Subcutaneous abdominal adipose tissue (tissue), 5 donors: ENCODE measurements around the gene ETV6.

Experiments used
- H3K27ac ChIP-seq: one replicate; pipeline ENCODE4 v1.7.0; 2013; ENCODE audit warnings: low read depth, mild to moderate bottlenecking, inconsistent platforms, low read length, moderate library complexity
- H3K27me3 ChIP-seq, 5 donors: one replicate each; pipeline ENCODE4 v1.7.0; 2013; ENCODE audit warnings: low read length in 5 of 5, inconsistent platforms in 1 of 5; ENCODE audit not compliant: control insufficient read depth in 5 of 5, insufficient read depth in 4 of 5
- H3K36me3 ChIP-seq, 5 donors: one replicate each; pipeline ENCODE4 v1.7.0; 2013; ENCODE audit warnings: low read length in 5 of 5; ENCODE audit not compliant: control insufficient read depth in 5 of 5, insufficient read depth in 5 of 5
- H3K4me1 ChIP-seq, 5 donors: one replicate each; pipeline ENCODE4 v1.7.0; 2013; ENCODE audit warnings: low read length in 5 of 5, mild to moderate bottlenecking in 3 of 5, moderate library complexity in 1 of 5; ENCODE audit not compliant: control insufficient read depth in 5 of 5, insufficient read depth in 5 of 5
- H3K4me3 ChIP-seq, 5 donors: one replicate each; pipeline ENCODE4 v1.7.0; 2013; ENCODE audit warnings: low read length in 5 of 5, low read depth in 1 of 5
- H3K9ac ChIP-seq, 5 donors: one replicate each; pipeline ENCODE4 v1.7.0; 2013; ENCODE audit warnings: low read length in 5 of 5, mild to moderate bottlenecking in 4 of 5, moderate library complexity in 3 of 5
- H3K9me3 ChIP-seq, 5 donors: one replicate each; pipeline ENCODE4 v1.7.0; 2013; ENCODE audit warnings: low read length in 5 of 5; ENCODE audit not compliant: control insufficient read depth in 5 of 5
- donor health status: healthy.
- donor health status: healthy.
- donor health status: healthy.
- donor health status: healthy.
- donor health status: healthy.

Gene ETV6

GRCh38 chr12:11847539-11847938, 198.1 kb downstream of the ETV6 start:
- no peak overlapping the region for H3K4me3 ChIP-seq
- no peaks in the 10 kb centered on the region for H3K27me3 ChIP-seq
- no peak overlapping the region for H3K27ac ChIP-seq
- no peaks in the 10 kb centered on the region for H3K9me3 ChIP-seq
- H3K9ac ChIP-seq = no peak overlapping the region
- no peaks in the 10 kb centered on the region for H3K4me1 ChIP-seq
- H3K36me3 ChIP-seq = peaks cover 2 to 22% (median 12%) of the 10 kb centered on the region in 5 donors

DNA sequence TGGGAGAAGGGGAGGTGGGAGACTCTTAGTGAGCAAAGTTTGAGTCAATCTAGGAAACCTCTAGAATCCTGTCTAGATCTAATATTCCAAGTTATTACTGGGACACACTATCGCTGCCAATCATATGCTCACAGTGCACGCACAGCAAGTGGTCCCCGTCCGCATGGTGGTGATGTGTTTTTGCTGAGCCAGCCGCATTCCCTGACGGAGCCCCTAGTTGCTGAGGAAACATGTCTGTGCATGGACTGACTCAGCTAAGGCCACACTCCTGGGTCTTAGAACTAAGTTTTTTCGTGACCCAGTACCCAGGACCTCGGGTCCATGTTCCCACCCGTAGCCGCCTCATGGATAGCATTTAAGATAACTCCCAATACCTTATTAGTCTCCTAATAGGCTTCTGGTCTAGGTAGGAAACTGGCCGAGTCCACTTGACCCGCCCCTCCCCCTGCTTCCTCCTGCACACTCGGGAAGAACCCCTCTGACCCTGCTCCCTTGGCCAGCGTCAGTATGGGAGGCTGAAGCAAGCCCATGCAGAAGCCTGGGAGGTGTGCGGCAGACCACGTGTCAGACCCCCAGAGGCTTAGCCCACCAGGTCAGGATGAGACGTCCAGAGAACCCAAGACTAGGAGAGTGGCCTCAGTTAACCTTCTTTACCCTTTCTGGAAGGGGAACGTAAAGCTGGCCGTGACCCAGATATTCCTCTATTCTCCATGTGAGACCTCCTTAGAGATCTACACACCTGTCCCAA, 200.5 kb downstream of the ETV6 start:
- Histone ChIP-seq H3K27me3 (no peaks in the 10 kb centered on the region), H3K9me3 (no peaks in the 10 kb centered on the region), H3K4me3 (no peak overlapping the region), H3K9ac (no peak overlapping the region), H3K36me3 (peaks cover 0 to 30% (median 20%) of the 10 kb centered on the region in 5 donors), H3K27ac (no peak overlapping the region), H3K4me1 (no peaks in the 10 kb centered on the region)

DNA sequence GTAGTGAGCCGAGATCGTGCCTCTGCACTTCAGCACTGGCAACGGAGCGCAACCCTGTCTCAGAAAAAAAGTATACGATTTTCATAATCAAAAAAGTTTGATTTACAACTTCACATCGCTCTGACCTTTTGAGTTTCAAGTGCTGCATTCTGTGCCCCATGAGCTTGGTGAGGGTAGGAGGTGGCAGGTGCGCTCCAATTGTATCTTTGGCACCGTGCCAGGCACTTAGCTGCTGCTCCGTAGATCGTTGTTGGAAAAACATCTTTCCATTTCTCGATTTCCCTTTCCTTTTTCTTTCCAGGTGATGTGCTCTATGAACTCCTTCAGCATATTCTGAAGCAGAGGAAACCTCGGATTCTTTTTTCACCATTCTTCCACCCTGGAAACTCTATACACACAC, 203.7 kb downstream of the ETV6 start:
- Histone ChIP-seq H3K27me3 (no peaks in the 10 kb centered on the region), H3K4me1 (peaks cover 0 to 14% (median 4%) of the 10 kb centered on the region in 5 donors), H3K9me3 (no peaks in the 10 kb centered on the region), H3K4me3 (no peak overlapping the region), H3K9ac (no peak overlapping the region), H3K36me3 (peaks cover 0 to 36% (median 15%) of the 10 kb centered on the region in 5 donors), H3K27ac (no peak overlapping the region)

- H3K4me1 ChIP-seq = peaks cover 0 to 14% (median 4%) of the 10 kb centered on the region in 5 donors
- no peak overlapping the region for H3K9ac ChIP-seq
- no peak overlapping the region for H3K4me3 ChIP-seq
- H3K36me3 ChIP-seq = peaks cover 0 to 36% (median 15%) of the 10 kb centered on the region in 5 donors
- H3K27me3 ChIP-seq = no peaks in the 10 kb centered on the region
- H3K27ac ChIP-seq = no peak overlapping the region
- H3K9me3 ChIP-seq = no peaks in the 10 kb centered on the region
Measured at GRCh38 chr12:11854011-11854499, 204.6 kb downstream of the ETV6 start.

DNA sequence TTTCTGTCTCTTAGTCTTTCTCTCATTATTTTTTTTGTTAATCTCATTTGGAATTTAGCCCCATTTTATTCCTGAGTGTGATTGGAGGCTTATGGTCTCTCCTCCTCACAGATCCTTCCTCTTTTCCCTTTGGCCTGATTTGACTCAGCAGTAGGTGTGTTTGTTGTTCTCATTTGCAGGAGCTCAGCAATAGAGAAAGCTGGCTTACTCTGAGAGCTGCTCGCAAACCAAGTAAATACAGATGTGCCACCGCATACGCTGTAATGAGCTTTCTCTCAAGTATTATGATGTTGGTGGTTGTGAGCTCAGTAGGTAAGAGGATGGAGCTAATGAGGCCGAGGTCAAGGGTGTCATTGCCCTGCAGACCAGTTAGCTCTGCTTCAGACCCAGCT, 206.5 kb downstream of the ETV6 start:
- no peaks in the 10 kb centered on the region for H3K27me3 ChIP-seq
- no peak overlapping the region for H3K4me3 ChIP-seq
- peaks cover 0 to 30% (median 14%) of the 10 kb centered on the region in 5 donors for H3K4me1 ChIP-seq
- H3K9me3 ChIP-seq = no peaks in the 10 kb centered on the region
- no peak overlapping the region for H3K9ac ChIP-seq
- H3K27ac ChIP-seq = peak overlapping the region; percentile 6
- peaks cover 0 to 36% (median 10%) of the 10 kb centered on the region in 5 donors for H3K36me3 ChIP-seq

GRCh38 chr12:11856971-11857370, 207.5 kb downstream of the ETV6 start:
- Histone ChIP-seq H3K36me3 (peaks cover 0 to 36% (median 10%) of the 10 kb centered on the region in 5 donors), H3K27ac (no peak overlapping the region), H3K4me1 (peaks cover 0 to 40% (median 24%) of the 10 kb centered on the region in 5 donors), H3K27me3 (no peaks in the 10 kb centered on the region), H3K9me3 (no peaks in the 10 kb centered on the region), H3K9ac (no peak overlapping the region), H3K4me3 (no peak overlapping the region)

- Histone ChIP-seq H3K9ac (no peak overlapping the region), H3K4me3 (no peak overlapping the region), H3K36me3 (peaks cover 0 to 20% (median 3%) of the 10 kb centered on the region in 5 donors), H3K27ac (no peak overlapping the region), H3K27me3 (no peaks in the 10 kb centered on the region), H3K4me1 (peaks cover 9 to 66% (median 45%) of the 10 kb centered on the region in 5 donors), H3K9me3 (no peaks in the 10 kb centered on the region)
Measured at GRCh38 chr12:11859705-11860425, 210.4 kb downstream of the ETV6 start.

- Histone ChIP-seq H3K27me3 (no peaks in the 10 kb centered on the region), H3K9me3 (peaks cover under 1 to 6% (median 3%) of the 10 kb centered on the region in 5 donors), H3K9ac (peak overlapping the region in 3 of 5 donors; percentile 3 to 21 (median 9)), H3K4me1 (peaks cover 9 to 54% (median 42%) of the 10 kb centered on the region in 5 donors), H3K36me3 (peaks cover under 1 to 11% (median 3%) of the 10 kb centered on the region in 5 donors), H3K4me3 (no peak overlapping the region), H3K27ac (peak overlapping the region; percentile 73)
Measured at GRCh38 chr12:11861155-11861863, 211.8 kb downstream of the ETV6 start.

DNA sequence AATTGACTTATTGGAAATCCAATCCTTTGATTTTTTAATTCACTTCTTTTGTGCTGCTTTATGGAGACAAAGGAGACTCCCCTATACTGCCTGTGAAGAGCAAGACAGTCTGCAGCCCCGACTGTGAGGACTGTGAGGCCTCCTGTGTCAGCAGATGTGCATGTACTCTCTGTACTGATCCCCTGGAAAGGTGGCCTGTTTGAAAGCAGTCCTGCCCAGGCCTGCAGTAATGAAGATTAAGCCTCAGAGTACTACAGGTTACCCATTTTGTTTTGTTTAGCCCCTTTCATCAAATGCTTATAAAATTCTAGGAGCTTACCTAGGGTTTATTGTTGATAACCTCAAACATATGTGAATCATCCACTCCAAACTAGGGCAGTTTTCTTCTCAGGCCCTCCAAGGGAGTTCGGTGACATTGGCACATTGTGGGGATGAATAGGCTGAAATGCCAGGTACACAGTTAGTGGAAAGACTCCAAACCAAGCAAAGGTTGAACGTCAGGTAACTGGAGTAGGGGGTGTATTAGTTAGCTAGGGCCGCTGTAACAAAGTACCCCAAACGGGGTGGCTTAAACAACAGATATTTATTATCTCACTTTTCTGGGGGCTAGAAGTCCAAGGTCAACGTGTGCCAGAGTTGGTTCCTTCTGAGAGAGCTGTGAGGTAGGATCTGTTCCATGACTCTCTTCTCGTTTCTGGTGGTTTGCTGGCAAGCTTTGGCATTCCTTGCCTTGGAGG, 212.6 kb downstream of the ETV6 start:
- no peak overlapping the region for H3K4me3 ChIP-seq
- H3K27me3 ChIP-seq = no peaks in the 10 kb centered on the region
- peak overlapping the region in 1 of 5 donors; percentile 66 for H3K9ac ChIP-seq
- H3K36me3 ChIP-seq = peaks cover 0 to 7% (median 4%) of the 10 kb centered on the region in 5 donors
- H3K27ac ChIP-seq = peak overlapping the region; percentile 73
- peaks cover 9 to 53% (median 42%) of the 10 kb centered on the region in 5 donors for H3K4me1 ChIP-seq
- H3K9me3 ChIP-seq = peaks cover 3 to 12% (median 6%) of the 10 kb centered on the region in 5 donors
